OCI-LY1 (cell line): ENCODE measurements around the gene DNMBP.

Experiments
- EZH2 ChIP-seq: fragments of 200-600 bp; sonication (generic), shearing (Covaris generic); IDR thresholded peaks from 2 replicates; pipeline ENCODE4 v1.8.0; 2017; ENCODE audit warnings: borderline replicate concordance, mixed run types, mild to moderate bottlenecking, antibody characterized with exemption, low read length, moderate library complexity, mixed read lengths
- TF ChIP-seq, protein P1 (sequence below): fragments of 200-600 bp; sonication (generic), shearing (Covaris generic); IDR thresholded peaks from 2 replicates; pipeline ENCODE4 v1.5.1; 2017; ENCODE audit warnings: mild to moderate bottlenecking, antibody characterized with exemption, low read length, moderate library complexity, mixed read lengths

- TF ChIP-seq, protein P1, sequence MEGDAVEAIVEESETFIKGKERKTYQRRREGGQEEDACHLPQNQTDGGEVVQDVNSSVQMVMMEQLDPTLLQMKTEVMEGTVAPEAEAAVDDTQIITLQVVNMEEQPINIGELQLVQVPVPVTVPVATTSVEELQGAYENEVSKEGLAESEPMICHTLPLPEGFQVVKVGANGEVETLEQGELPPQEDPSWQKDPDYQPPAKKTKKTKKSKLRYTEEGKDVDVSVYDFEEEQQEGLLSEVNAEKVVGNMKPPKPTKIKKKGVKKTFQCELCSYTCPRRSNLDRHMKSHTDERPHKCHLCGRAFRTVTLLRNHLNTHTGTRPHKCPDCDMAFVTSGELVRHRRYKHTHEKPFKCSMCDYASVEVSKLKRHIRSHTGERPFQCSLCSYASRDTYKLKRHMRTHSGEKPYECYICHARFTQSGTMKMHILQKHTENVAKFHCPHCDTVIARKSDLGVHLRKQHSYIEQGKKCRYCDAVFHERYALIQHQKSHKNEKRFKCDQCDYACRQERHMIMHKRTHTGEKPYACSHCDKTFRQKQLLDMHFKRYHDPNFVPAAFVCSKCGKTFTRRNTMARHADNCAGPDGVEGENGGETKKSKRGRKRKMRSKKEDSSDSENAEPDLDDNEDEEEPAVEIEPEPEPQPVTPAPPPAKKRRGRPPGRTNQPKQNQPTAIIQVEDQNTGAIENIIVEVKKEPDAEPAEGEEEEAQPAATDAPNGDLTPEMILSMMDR: no peak
- no peak for TF ChIP-seq EZH2
Observed at GRCh38 chr10:100037758-100038315, 28.1 kb upstream of the DNMBP start.
